WTC11 (cell line): Measurements from ENCODE around the gene BTBD2. TPM values are rescaled to one million over a fixed set of nuclear protein-coding genes. Genes with fewer than 3 reads are reported as not detected.

Experiments
- ATAC-seq: fragments of 200-7000 bp; cut with Tn5 transposase; 2 replicates; pipeline ENCODE4 v1.10.0; 2021; ENCODE audit warnings: mild to moderate bottlenecking, moderate library complexity
- CTCF ChIA-PET: fragments of 300-600 bp; sonication (Branson Sonifier 250); formaldehyde crosslinking; loops from one replicate; lab custom pipeline; 2021; ENCODE audit warnings: antibody characterized with exemption; lab: Charles Lee
- POLR2A ChIA-PET: fragments of 350-600 bp; sonication (Branson Sonifier 250); formaldehyde crosslinking; loops from one replicate; lab custom pipeline; 2021; ENCODE audit warnings: antibody characterized with exemption; lab: Charles Lee
- DNase-seq: peaks from one replicate; pipeline ENCODE4 v3.0.0; 2021; ENCODE audit warnings: low spot score
- H3K27ac Mint-ChIP-seq: 2 replicates; pipeline ENCODE4 v1.8.0; 2021; ENCODE audit warnings: mixed read lengths
- H3K27me3 Mint-ChIP-seq: 2 replicates; pipeline ENCODE4 v1.8.0; 2021; ENCODE audit warnings: low read depth, mild to moderate bottlenecking, moderate library complexity, mixed read lengths
- H3K36me3 Mint-ChIP-seq: 2 replicates; pipeline ENCODE4 v1.8.0; 2021; ENCODE audit warnings: mixed read lengths
- H3K4me1 Mint-ChIP-seq: 2 replicates; pipeline ENCODE4 v1.8.0; 2022; ENCODE audit warnings: mixed read lengths
- H3K4me3 Mint-ChIP-seq: 2 replicates; pipeline ENCODE4 v1.8.0; 2021; ENCODE audit warnings: mild to moderate bottlenecking, moderate library complexity, mixed read lengths
- H3K9me3 Mint-ChIP-seq: 2 replicates; pipeline ENCODE4 v1.8.0; 2021; ENCODE audit warnings: mixed read lengths
- ATF1 ChIP-seq: sonication (generic); formaldehyde crosslinking; IDR thresholded peaks from 2 replicates; pipeline ENCODE4 v1.8.1; 2023; ENCODE audit warnings: mild to moderate bottlenecking, moderate library complexity, missing genetic modification reagents
- CREM ChIP-seq: sonication (generic); formaldehyde crosslinking; IDR thresholded peaks from 2 replicates; pipeline ENCODE4 v1.8.1; 2022; ENCODE audit warnings: mild to moderate bottlenecking, missing genetic modification reagents, moderate library complexity
- FOXJ3 ChIP-seq: sonication (generic); formaldehyde crosslinking; IDR thresholded peaks from 2 replicates; pipeline ENCODE4 v1.9.0; 2021; ENCODE audit warnings: missing genetic modification reagents, mild to moderate bottlenecking, borderline replicate concordance
- GRHL2 ChIP-seq: fragments of 250-450 bp; sonication (Bioruptor Pico); IDR thresholded peaks from 2 replicates; pipeline ENCODE4 v1.8.0; 2022; ENCODE audit warnings: mild to moderate bottlenecking, moderate library complexity; ENCODE audit not compliant: insufficient replicate concordance, severe bottlenecking
- NFE2L1 ChIP-seq: sonication (generic); formaldehyde crosslinking; IDR thresholded peaks from 2 replicates; pipeline ENCODE4 v1.8.1; 2023; ENCODE audit warnings: missing genetic modification reagents
- NR2C2 ChIP-seq: sonication (generic); formaldehyde crosslinking; IDR thresholded peaks from 2 replicates; pipeline ENCODE4 v1.8.0; 2022; ENCODE audit warnings: mild to moderate bottlenecking, missing genetic modification reagents
- SMAD3 ChIP-seq: sonication (generic); formaldehyde crosslinking; IDR thresholded peaks from 2 replicates; pipeline ENCODE4 v1.8.0; 2022; ENCODE audit warnings: missing genetic modification reagents, mild to moderate bottlenecking, borderline replicate concordance
- TCF7 ChIP-seq: sonication (generic); formaldehyde crosslinking; IDR thresholded peaks from 2 replicates; pipeline ENCODE4 v1.8.0; 2022; ENCODE audit warnings: mild to moderate bottlenecking, low read depth, missing genetic modification reagents, moderate library complexity
- TP53 ChIP-seq: sonication (generic); formaldehyde crosslinking; IDR thresholded peaks from 2 replicates; pipeline ENCODE4 v1.8.1; 2023; ENCODE audit warnings: mild to moderate bottlenecking, missing genetic modification reagents
- ZNF121 ChIP-seq: sonication (generic); formaldehyde crosslinking; IDR thresholded peaks from 2 replicates; pipeline ENCODE4 v1.8.0; 2023; ENCODE audit warnings: missing genetic modification reagents
- ZNF232 ChIP-seq: sonication (generic); formaldehyde crosslinking; IDR thresholded peaks from 2 replicates; pipeline ENCODE4 v1.8.0; 2022; ENCODE audit warnings: mild to moderate bottlenecking, missing genetic modification reagents
- ZNF671 ChIP-seq: fragments of 250-450 bp; sonication (Bioruptor Pico); IDR thresholded peaks from 2 replicates; pipeline ENCODE4 v1.8.0; 2021; ENCODE audit warnings: mild to moderate bottlenecking
- total RNA-seq: library from RNA; stranded (reverse); gene quantifications from 3 replicates; pipeline ENCODE4 v1.2.3, GENCODE V29; 2021
- TF ChIP-seq, protein P1 (sequence below): fragments of 250-450 bp; sonication (Bioruptor Pico); IDR thresholded peaks from 2 replicates; pipeline ENCODE4 v1.9.0; 2021; ENCODE audit warnings: mild to moderate bottlenecking
- TF ChIP-seq, protein P2 (sequence below): sonication (generic); formaldehyde crosslinking; IDR thresholded peaks from 2 replicates; pipeline ENCODE4 v1.8.1; 2022; ENCODE audit warnings: low read depth, mild to moderate bottlenecking, moderate library complexity, missing genetic modification reagents, borderline replicate concordance
- TF ChIP-seq, protein P3 (sequence below): sonication (generic); formaldehyde crosslinking; IDR thresholded peaks from 2 replicates; pipeline ENCODE4 v1.8.1; 2023; ENCODE audit warnings: mild to moderate bottlenecking, moderate library complexity, missing genetic modification reagents
- TF ChIP-seq, protein P4 (sequence below): sonication (generic); formaldehyde crosslinking; IDR thresholded peaks from 2 replicates; pipeline ENCODE4 v1.8.0; 2022; ENCODE audit warnings: mild to moderate bottlenecking, missing genetic modification reagents

BTBD2 gene
- total RNA-seq, 1 experiment from 2014 or later, result 106 TPM

DNA sequence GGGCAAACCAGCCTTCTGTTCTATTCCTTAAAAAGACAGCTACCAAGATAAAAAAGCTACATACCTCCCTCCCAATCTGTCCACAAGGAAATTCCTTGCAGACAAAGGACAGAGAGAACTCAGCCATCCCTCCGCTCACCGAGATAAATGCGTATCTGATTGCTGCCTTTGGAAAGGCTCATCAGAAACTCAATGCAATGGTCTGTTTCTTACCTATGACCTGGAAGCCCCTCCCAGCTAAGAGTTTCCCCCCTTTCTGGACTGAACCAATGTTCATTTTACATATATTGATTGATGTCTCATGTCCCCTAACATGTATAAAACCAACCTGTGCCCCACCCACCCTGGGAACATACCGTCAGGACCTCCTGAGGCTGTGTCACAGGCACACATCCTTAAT is 11.6 kb downstream of the BTBD2 start:
- H3K9me3 Mint-ChIP-seq, result no peaks in the 10 kb centered on the region
- no peak overlapping the region for H3K27ac Mint-ChIP-seq
- H3K4me1 Mint-ChIP-seq, result no peaks in the 10 kb centered on the region
- H3K4me3 Mint-ChIP-seq, result no peak overlapping the region
- peaks cover 28% of the 10 kb centered on the region for H3K36me3 Mint-ChIP-seq
- peaks cover 20% of the 10 kb centered on the region for H3K27me3 Mint-ChIP-seq
- ChIA-PET POLR2A (no interaction called here), CTCF (interaction anchor here (0.6 to 0.7 kb wide), 2 partner anchors 21 to 60 kb away, joined by 3 to 5 read pairs; no protein-coding TSS in a partner anchor)
- DNase-seq (no peak), ATAC-seq (no peak)
- TF ChIP-seq, protein P1, sequence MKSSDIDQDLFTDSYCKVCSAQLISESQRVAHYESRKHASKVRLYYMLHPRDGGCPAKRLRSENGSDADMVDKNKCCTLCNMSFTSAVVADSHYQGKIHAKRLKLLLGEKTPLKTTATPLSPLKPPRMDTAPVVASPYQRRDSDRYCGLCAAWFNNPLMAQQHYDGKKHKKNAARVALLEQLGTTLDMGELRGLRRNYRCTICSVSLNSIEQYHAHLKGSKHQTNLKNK (CRISPR knock-in tag), result no peak
- no peak for TF ChIP-seq SMAD3 (CRISPR knock-in tag)
- TF ChIP-seq NFE2L1 (CRISPR knock-in tag), result no peak
- no peak for TF ChIP-seq GRHL2
- TF ChIP-seq CREM (CRISPR knock-in tag), result no peak
- no peak for TF ChIP-seq ATF1 (CRISPR knock-in tag)
- TF ChIP-seq, protein P2, sequence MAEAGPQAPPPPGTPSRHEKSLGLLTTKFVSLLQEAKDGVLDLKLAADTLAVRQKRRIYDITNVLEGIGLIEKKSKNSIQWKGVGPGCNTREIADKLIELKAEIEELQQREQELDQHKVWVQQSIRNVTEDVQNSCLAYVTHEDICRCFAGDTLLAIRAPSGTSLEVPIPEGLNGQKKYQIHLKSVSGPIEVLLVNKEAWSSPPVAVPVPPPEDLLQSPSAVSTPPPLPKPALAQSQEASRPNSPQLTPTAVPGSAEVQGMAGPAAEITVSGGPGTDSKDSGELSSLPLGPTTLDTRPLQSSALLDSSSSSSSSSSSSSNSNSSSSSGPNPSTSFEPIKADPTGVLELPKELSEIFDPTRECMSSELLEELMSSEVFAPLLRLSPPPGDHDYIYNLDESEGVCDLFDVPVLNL (CRISPR knock-in tag), result no peak
- TF ChIP-seq ZNF671 (CRISPR knock-in tag), result no peak
- no peak for TF ChIP-seq TCF7 (CRISPR knock-in tag)
- TF ChIP-seq, protein P3, sequence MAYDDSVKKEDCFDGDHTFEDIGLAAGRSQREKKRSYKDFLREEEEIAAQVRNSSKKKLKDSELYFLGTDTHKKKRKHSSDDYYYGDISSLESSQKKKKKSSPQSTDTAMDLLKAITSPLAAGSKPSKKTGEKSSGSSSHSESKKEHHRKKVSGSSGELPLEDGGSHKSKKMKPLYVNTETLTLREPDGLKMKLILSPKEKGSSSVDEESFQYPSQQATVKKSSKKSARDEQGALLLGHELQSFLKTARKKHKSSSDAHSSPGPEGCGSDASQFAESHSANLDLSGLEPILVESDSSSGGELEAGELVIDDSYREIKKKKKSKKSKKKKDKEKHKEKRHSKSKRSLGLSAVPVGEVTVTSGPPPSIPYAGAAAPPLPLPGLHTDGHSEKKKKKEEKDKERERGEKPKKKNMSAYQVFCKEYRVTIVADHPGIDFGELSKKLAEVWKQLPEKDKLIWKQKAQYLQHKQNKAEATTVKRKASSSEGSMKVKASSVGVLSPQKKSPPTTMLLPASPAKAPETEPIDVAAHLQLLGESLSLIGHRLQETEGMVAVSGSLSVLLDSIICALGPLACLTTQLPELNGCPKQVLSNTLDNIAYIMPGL, result no peak
- no peak for TF ChIP-seq ZNF232 (CRISPR knock-in tag)
- TF ChIP-seq FOXJ3 (CRISPR knock-in tag), result no peak
- TF ChIP-seq, protein P4, sequence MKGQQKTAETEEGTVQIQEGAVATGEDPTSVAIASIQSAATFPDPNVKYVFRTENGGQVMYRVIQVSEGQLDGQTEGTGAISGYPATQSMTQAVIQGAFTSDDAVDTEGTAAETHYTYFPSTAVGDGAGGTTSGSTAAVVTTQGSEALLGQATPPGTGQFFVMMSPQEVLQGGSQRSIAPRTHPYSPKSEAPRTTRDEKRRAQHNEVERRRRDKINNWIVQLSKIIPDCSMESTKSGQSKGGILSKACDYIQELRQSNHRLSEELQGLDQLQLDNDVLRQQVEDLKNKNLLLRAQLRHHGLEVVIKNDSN, result no peak

DNA sequence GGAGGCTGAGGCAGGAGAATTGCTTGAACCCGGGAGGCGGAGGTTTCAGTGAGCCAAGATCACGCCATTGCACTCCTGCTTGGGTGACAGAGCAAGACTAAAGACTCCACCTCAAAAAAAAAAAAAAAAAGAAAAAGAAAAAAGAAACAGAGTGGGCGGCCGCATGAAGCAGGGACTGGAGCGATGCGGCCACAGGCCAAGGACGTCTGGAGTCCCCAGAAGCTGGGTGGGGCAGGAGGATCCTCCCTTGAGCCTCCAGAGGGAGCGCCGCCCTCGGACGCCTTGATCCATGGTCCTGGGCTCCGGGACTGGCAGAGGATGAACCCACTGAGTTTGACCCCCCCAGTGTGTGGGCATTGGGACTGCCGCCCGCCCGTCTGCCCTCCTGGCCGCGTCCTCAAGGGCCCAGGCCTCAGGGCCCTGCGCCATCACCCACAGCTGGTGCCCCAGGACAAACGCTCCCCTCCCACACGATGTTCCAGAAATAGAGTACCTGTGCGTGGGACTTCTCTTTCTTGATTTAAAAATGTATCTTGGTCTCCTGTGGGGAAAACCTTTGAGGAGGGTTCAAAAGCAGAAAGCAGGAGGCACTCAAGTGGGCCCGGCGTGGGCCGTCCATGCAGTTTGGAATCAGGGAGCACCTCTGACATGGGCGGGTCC is 15.5 kb downstream of the BTBD2 start:
- POLR2A ChIA-PET, result no interaction called here
- DNase-seq, result no peak
- peaks cover 24% of the 10 kb centered on the region for H3K27me3 Mint-ChIP-seq
- H3K36me3 Mint-ChIP-seq, result peaks cover 44% of the 10 kb centered on the region
- CTCF ChIA-PET, result interaction anchor here (1.0 kb wide), 1 partner anchor 56 kb away, joined by 3 read pairs; no protein-coding TSS in a partner anchor
- H3K4me1 Mint-ChIP-seq, result no peaks in the 10 kb centered on the region
- no peak overlapping the region for H3K27ac Mint-ChIP-seq
- H3K4me3 Mint-ChIP-seq, result no peak overlapping the region
- ATAC-seq, result no peak
- H3K9me3 Mint-ChIP-seq, result peaks cover 5% of the 10 kb centered on the region
- TF ChIP-seq NR2C2, result no peak
- TF ChIP-seq, all 79 proteins: peak for 0

DNA sequence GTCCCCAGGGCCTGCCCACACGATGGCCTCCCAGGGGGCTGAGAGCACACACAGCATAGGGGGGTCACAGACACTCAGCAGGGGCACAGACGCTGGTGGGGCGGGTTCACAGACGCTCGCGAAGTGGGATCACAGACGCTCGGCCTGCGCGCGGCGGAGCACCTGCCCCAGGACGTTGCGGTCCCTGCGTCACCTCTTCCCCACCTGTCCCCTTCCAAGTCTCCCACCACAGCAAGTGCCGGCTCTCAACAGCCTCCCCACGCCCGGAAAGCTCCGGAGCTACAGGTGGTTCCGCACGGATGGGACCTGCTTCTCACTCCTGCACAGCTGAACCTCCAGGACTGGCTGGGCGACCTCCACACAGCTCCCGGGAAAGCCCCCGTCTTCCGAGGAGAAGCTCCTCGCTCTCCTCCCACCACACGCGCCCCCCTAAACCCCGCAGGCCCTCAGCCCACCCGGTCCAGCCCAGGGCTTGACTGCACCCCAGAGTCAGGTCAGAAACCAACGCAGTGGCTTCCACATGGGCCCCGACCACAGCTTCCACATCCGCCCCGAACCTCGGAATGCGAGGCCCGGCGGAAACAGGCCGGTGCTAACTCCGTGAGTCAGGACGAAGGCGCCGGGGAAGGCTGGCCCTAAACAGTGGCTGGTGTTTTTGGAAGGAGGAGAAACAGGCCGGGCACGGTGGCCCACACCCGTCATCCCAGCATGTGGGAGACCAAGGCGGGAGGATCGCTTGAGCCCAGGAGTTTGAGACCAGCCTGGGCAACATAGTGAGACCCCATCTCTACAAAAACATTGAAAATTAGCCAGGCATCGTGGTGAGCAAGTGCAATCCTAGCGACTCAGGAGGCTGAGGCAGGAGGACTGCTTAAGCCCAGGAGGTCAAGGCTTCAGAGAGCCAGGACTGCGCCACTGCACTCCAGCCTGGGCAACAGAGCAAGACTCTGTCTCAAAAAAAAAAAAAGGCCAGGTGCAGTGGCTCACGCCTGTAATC is 16.5 kb downstream of the BTBD2 start:
- Mint-ChIP-seq H3K4me3 (no peak overlapping the region), H3K27ac (no peak overlapping the region), H3K9me3 (peaks cover 5% of the 10 kb centered on the region), H3K36me3 (peaks cover 46% of the 10 kb centered on the region), H3K27me3 (peaks cover 24% of the 10 kb centered on the region)
- no peak for ATAC-seq
- POLR2A ChIA-PET, result interaction anchor here (0.6 kb wide), 1 partner anchor 157 kb away, joined by 5 read pairs; no protein-coding TSS in a partner anchor
- CTCF ChIA-PET, result interaction anchor here (1.0 kb wide), 1 partner anchor 55 kb away, joined by 3 read pairs; no protein-coding TSS in a partner anchor
- no peak for DNase-seq
- no peak for TF ChIP-seq TP53 (CRISPR knock-in tag)
- peak; percentile 86 for TF ChIP-seq ZNF121
- TF ChIP-seq, all 79 proteins: peak for 1
- H3K4me1 Mint-ChIP-seq, result no peaks in the 10 kb centered on the region
